ENCODE results near the gene SHB.

Gene SHB

DNA sequence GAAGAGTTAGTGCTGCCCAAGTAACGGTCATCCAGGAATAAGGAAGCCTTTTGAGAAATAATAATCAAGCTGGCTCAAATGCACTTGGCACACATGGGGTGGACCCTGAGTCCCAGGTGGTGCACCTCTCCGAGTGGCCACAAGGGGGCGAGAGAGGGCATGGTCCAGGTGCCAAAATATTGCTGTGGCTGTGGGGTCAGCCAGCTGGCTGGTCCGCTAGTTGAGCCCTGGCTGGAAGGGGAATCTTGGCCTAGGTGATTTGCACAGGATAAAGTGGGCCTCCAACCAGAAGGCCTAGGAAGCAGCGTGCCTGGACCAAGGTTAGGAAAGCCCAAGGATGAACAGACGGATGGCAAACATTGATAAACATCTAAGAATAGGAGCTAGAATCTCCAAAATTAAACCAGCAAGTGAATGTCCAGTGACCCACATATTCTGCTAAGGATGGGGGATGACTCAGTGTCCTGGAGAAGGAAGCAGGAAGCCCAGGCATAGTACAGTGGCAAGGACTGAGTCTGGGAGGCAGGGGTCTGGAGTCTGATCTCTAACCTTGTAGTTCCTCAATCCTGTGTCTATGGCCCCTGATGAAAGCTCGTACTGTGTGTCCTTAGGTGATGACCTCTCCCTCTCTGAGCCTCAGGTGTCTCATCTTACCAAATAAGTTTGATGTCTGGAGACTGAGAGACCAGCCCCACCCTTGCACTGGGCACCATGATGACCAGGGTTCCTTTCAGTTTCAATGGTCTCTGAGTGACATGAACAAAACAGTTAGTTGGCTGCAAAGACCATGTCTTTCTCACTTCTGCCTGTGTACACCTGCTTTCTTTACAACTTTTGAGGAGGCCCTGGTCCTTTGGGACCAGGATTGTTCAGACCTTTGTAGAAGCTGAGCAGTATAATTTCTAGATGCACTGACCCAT, 19.2 kb upstream of the SHB start:
- DNase-seq (ENCODE audit: low read depth in 1 of 2, low spot score in 1 of 2) = peak; percentile 55 to 64

DNA sequence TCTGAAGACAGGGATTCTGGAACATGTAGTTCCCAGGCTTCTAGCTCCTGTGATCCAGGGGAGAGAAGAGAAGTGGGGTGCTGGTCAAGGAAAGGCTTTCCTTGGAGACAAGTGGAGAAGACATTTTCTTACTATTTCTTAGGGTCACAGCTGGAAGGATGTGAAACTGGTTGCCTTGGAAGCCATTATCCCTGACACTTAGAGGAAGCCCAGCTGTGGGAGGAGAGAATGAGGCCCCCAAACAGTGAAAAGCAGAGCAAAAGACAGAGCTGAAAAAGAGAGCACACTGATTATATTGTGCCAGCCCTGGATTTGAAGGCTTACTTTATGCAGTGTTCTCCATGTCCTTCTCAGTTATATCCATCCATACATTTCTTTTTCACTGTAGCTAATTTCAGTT, 17.5 kb upstream of the SHB start:
- DNase-seq (ENCODE audit: low read depth in 1 of 2, low spot score in 1 of 2) = no peak

DNA sequence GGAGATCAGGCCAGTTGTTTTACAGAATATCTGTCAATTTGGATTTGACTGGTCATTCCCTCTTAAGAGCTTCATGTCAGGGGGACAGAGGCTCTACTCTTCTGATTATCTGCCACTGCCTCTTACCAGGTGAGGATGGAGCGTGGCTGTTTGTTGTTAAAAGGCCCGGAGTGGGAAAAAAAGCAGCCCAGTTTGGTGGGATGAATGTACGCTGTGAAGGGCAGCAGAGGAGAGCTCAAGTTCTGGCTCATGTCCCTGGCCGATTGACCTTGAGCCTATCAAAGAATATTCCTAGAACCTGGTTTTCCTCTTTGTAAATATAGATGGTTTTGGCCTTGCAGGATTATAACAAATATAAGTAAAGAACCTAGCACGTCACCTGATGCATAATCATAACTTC, 16.3 kb upstream of the SHB start:
- no peak for DNase-seq (ENCODE audit: low read depth in 1 of 2, low spot score in 1 of 2)

DNA sequence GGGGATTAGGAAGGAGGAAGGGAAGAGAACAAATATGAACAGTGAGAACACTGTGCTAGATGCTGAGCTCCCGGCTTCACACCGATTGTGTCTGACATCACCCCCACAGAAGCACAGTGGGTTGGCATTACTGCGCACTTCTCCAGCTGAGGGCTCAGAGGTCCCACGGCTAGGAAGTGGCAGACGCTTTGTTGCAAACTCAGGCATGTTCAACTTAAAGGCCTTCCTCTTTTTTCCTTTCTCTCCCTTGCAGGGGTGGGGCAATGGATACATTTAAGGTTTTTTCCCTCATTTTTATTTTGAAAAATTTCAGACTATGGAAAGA, 15.5 kb upstream of the SHB start:
- DNase-seq (ENCODE audit: low read depth in 1 of 2, low spot score in 1 of 2) = no peak

DNA sequence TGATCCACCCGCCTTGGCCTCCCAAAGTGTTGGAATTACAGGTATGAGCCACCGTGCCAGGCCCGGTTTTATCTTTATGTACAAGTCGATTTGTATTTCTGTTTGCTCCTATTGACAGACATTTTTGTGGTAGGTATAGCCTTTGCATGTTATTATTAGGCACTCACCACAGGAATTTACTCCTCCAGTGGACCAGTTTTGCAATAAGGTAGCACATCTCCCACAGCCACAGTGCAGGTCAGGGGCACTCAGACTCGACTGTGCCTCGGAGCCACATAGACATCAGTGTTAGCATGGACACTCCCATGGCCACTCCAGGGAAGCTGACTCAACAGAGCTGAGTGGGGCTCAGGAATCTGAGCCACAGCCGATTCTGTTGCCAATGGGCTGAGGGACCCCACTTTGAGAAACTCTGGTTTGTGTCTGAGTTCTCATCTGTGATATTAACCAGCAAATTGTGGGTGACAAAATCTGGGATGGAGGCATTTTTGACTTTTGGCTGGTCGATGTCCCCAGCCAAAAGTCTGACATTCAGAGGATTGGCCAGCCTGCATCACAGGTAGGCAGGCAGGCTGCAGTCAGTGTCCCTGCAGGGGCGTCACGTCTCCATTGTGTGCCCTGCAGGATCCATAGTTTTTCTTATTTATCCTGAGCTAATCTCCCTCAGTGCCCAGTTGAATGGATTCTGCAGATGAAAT, 15.0 kb upstream of the SHB start:
- no peak for DNase-seq (ENCODE audit: low read depth in 1 of 2, low spot score in 1 of 2)

DNA sequence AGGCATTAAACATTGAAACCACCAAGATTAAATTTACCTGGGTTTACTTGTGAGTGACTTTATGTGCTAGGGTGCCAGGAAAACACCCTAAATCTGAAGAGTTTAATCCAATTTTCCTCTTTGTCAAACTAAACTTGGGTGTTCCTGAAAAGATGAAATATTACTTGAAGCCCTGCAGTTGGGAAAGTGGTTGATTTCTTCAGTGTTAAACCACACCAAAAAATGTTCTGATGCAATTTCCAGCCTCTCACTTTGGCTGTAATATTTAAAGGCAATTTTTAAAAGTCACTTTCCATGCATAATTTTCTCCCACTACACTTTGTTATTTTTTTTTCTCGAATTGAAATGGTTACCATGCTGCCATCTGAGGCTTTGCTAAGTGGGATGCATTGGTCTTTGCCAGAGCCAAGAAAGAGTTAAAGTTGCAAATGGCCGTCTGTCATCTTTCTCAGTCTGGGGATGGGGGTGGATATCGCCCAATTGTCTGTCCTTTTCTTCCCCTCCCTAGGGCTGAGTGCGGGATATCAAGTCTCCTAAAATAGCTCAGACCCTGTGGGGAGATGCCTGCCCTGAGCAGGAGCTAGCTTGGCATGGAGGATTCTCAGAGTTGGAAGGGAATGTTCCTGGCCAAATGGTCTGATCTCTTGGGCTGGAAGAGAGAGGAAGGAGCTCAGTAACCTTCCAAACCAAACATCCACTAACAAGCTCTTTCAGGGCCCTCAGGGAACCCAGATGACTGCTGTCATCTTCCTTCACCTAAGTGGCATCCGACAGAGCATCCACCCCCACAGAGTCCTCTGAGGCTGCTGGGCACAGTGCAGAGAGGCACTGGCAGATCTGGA, 13.6 kb upstream of the SHB start:
- DNase-seq (ENCODE audit: low read depth in 1 of 2, low spot score in 1 of 2) = no peak

DNA sequence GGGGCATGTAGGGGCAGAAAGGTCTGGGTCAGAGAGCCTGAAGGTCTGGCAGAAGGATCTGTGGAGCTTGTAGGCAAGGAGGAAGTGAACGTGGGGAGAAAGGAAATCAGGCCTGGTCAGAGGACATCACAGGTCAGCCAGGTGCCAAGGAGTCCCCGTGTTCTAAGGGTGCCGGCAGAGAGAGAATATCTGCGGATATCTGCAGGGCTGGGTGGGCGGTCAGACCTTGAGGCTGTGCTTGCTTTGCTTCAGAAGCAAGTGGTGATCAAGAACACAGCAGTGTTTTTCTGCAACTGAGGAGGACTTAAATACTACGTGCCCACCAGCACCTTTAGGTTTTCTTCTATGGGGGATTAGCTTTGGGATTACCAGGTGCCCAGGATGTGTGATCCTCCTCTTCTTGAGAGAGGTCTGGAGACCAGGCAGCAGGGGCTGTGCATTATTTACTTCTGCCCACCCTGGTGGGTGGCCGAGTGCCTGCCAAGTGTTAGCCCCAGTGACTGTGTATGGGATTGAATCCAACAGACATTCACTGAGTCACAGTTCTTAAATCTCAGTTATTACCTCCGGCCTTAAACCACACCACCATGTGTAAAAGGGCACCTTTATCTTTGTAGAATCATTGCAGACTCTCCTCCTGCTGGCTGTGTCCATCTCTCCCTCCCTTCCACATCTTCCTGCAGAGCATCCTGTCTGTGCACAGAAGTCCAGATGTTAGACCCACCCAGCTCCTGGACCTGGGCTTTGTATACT, 12.5 kb upstream of the SHB start:
- no peak for DNase-seq (ENCODE audit: low read depth in 1 of 2, low spot score in 1 of 2)

DNA sequence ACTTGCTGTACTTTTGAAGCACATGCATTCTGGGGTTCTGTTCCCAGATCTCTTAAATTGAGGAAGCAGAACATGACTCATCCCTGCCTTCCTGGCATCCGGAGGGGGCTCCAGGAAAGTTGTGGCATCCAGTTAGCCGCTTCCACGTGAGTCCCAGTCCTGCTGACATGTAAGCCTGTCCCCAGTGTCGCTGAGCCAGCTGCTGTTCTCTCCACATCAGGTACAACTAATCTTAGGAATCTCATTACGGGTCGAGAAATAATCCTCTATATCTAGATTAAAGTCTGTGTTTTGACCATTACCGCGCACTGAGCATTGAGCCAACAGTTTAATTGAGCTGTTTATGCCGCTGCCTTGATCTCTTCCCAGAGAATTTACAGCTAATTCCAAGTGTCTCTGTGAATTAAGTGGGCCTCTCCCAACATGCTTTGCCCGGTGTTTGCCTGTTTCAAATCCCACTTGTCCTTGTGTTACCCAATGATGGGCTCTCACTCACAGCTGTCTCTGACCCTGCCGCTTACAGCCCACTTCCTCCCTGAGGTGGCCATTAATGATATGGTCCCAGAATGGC, 10.5 kb upstream of the SHB start:
- DNase-seq (ENCODE audit: low read depth in 1 of 2, low spot score in 1 of 2) = no peak

DNA sequence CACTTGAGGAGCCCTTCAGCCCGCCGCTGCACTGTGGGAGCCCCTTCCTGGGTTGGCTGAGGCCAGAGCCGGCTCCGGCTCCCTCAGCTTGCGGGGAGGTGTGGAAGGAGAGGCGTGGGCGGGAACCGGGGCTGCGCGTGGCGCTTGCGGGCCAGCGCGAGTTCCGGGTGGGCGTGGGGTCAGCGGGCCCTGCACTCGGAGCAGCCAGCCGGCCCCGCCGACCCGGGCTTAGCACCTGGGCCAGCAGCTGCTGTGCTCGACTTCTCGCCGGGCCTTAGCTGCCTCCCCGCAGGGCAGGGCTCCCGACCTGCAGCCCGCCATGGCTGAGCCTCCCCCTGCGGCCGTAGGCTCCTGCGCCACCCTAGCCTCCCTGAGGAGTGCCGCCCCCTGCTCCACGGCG, 6.2 kb upstream of the SHB start:
- no peak for DNase-seq (ENCODE audit: low read depth in 1 of 2, low spot score in 1 of 2)

DNA sequence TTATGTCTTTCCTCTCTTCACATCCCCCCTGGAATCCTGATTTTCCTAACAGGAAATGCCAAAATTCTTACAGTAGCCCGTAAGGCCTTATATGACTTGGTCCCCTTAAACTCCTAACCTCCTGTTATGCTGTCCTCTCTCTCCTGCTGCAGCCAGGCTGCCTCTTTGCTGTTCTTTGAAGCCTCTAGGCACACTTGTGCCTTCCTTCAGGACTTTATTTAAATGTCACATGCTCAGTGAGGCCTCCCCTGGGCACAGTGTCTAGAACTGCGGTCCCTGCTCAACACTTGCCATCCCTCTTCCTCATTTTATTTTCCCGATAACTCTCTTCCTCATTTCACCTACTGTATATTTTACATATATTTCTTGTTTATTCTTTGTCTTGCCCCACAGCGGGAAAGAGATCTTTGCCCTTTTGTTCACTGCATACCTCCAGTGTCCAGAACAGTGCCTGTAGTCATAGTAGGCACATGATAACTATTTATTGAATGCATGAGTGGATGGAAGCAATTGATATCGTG, 5.5 kb upstream of the SHB start:
- DNase-seq (ENCODE audit: low read depth in 1 of 2, low spot score in 1 of 2) = no peak

DNA sequence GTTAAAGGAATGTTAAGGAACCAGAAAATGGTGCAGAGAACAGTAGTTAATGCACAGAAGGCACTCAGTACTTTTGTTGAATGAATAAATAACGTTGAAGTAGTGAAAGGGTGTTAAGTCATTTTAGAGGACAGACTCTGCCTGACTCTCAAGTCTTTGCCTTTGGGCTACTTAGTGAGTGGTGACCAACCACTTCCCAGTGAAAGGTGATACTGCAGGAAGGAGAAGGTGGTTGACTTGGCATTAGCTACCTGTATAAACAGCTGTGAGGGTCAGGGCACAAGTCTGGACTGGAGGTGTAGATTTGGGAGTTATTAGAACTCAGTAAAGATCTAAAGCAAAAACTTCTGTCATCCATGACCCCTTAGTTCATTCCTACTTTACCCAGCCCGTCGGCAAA, 4.9 kb upstream of the SHB start:
- no peak for DNase-seq (ENCODE audit: low read depth in 1 of 2, low spot score in 1 of 2)

DNA sequence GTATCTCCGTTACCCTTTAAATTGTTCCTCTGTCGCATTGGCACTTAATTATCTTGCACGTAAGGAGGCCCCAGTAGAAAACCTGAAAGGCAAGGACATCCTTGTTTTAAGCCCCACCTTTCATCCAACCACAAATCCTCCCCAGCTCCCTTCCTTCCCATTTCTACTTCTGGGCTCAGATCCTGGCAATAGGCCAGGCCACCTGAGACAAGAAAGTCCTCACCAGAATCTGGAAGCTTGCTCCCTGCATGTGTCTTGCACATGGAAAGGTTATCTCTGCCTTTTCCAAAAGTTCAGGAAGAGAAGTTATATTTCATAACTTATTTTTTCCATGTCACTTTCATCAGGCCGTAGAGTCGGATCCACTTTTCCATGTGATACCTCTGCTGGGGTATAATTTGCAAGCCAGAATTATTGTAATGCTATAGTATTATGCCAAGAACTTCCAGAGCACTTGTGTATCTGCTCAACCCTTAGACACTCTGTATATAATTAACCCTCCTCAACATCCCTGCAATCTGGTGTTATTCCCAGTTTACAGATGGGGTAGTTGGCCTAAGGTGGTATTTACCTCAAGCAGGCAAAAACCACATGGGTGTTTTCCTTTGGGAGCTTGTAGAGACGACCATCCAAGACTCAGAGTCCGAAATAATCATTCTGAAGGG, 2.6 kb upstream of the SHB start:
- no peak for DNase-seq (ENCODE audit: low read depth in 1 of 2, low spot score in 1 of 2)

DNA sequence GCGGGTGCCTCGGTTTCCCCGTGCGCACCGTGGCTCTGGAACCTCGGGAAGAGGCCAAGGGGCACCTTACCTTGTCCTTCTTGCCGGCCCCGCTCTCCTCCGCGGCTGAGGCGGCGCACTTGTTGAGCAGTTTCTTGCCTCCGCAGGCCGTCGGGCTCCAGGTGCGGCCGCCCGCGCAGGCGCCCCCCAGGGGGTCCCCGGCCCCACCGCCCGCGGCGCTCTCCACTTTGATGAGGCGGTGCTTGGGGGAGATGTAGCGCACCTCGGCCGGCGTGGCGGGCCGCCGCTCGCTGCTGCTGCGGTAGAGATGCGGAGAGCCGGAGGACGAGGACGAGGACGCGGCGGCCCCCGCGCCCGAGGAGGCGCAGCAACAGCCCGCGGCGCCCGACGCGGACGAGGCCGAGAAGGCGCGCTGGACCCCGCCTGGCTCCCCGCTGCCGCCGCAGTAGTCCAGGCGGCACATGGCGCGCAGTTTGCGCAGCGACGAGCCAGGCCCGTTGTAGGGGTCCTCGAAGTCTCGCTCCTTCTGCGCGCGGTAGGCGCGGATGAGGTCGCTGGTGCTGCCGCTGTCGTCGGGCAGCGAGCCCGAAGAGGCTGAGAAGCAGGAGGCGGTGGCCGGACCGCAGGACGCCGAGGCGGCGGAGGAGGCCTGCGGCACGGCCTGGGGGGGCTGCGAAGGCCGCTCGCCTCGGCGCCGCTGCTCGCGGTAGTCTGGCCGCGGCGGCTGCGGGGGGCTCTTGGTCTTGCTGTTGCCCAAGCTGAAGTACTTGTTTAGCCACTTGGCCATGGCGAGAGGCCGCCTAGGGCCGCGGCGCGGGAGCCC, 957 bp downstream of the SHB start:
- DNase-seq (ENCODE audit: low read depth in 1 of 2, low spot score in 1 of 2) = no peak

DNA sequence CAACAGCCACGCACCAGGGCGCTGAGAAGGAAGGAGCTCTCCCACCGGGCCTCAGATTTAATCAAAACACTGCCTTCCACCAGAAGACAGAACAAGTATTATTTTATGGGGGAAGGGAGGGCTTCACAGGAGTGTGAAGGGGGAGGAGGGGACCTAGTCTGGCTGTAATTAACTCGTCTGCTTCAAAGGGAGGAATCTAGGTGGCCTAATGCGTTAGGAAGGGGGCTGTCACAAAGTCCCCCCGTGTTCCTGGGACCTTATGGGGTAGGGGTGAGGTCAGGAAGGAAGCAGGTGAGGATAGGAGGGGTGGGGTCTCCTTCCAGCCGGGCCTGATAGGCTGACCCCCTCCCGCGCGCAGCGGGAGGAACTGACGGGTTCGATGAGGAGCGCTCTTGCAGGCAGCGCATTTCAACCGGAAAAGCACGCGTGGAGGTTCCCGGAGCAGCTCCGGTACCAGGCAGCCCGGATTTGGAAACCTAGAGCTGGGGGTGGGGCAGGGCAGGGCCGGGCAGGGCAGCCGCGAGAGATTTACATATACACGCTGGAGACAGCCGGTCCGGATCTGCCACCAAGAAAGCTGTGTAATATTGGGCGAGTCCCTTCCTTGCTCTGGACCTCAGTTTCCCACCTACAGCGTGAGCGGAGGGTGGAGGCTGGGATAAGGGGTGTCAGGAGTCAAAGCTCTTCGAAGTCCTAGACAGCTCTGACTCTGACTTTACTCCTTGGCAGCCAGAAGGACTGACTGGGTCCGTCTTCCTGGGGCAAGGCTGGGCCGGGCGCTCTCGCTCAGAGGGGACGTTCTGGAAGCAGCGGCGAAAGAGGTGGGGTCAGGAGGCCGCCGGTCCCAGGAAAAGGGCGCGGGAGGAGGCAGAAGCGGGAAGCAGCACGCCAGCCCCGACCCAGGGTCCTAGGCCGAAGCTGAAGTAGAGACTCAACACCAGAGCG, 1.8 kb downstream of the SHB start:
- DNase-seq (ENCODE audit: low read depth in 1 of 2, low spot score in 1 of 2) = no peak

DNA sequence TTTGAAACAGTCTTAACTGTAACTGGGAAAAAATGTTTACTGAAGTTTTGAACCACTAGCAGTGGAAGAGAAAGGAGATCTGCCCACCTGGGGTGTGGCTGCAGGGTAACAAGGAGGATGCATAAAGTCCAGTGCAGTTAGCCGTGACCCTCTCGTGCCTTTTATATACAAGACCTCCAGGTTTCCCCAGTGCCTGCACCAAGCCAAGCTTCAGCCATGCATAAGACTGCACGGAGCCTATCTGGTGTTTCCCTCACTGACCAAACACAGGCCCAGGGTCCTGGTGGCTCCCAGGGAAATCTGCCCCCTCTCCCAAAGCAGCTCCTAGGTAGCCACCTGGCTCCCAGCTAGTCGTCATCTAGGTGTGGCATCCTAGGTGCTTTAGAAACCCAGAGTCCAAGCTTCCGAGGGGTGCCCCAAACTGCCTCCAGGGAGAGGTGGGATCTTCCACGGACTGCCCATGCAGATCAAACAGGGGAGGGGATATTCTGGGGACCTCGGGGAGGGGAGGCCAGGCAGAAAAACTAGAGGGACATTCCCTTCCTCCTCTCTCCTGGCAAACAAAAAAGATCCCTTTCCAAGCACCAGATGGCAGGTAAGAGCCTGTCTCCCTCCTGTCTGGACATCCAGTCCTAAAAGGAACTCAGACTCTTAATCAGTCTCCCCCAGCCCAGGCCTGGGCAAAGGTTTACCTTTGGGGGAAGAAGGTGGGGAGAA, 2.7 kb downstream of the SHB start:
- DNase-seq (ENCODE audit: low read depth in 1 of 2, low spot score in 1 of 2) = no peak

DNA sequence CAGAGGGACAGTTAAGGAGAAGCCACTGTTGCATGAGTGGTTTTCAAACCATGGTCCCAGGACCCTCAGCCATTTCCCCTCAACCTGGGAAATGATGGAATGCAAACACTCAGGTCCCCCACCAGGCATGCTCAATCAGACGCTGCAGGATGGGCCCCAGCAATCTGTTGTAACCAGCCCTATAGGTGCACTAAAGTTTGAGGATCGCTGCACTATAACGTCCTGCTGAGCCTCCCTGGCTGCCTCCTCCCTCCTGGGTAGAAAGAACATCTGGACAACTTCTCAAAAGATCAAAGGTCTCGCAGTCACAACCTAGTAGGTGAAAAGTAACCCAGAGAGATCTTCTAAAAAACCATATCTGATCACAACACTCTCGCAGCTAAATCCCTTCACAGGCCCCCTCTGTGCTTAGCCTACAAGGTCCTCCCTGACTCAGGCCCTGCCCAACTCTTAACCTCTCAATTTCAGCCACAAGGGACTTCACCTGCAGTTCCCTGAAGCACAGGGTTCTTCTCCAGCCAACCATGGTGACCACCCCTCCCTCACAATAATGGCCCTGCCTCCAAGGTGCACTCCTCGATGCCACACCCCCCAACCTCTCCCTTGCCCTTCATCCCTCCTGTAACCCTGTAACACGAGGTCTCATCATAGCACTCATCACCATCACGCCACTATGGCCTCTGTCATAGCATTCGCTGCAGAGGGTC, 3.5 kb downstream of the SHB start:
- DNase-seq (ENCODE audit: low read depth in 1 of 2, low spot score in 1 of 2) = no peak

DNA sequence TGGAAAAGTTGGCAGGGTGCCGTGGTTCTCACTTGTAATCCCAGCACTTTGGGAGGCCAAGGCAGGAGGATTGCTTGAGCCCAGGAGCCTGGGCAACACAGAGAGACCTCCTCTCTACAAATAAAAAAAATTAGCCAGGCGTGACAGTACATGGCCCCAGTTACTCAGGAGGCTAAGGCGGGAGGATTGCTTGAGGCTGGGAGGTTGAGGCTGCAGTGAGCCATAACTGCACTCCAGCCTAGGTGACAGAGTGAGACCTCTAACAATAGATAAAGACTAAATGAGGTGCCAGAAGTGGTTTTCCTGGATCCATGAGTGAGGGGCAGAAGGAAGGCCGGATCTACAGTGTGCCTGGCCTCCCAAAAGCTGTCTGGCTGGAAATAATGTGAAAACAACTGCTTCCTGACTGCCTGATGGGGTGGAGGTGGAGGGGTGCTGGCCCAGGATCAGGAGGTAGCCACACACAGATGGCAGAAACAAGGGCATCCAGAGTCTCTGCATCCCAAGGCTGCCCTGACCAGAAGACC, 4.1 kb downstream of the SHB start:
- no peak for DNase-seq (ENCODE audit: low read depth in 1 of 2, low spot score in 1 of 2)
